ENCODE measurements around the gene TTC28.

The TTC28 gene

GRCh38 chr22:28351476-28351875, 328.2 kb downstream of the TTC28 start:
- no peak for DNase-seq (ENCODE audit: low read depth)

DNA sequence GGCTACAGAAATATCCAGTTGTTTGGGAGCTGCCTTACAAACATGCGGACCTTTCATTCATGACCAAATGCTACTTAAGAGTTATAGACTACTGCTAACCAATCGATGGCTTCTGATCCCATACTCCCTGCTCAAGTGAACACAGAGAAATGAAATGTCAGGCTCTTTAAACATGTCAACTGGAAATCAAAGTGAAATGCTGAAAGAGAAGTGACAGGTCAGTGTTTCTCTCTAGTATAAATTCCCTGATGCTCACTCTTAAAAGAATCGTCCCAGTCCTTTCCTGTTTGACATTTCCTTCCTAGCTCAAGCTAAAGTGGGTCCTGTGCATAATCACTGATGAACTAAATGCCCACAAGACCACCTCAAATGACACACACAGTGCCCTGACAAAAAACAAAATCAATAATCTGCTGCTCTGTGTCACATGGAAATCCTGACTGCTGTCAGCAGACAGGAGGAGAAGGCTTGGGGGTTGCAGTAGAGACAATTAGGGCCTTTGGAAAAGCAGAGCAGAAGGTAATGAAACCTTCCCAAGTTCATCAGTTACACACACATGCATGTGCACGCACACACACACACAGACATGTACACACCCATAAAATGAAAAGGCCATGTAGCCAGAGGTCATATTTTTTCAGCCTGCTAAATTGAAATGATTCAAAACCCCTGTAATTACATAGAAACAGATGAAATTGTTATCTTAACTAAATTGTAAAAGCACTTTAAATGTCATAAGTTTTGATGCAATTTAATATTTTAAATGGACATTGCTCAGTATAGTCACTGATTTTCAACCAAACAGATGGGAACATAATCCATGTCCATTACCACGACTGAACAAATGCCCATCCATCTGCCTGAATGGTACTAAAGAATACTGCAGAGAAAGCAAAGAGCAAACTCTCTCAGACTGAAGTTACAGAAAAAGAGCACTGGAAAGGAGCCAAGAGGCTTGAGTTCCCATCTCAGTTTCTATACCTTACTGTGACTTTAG, 330.7 kb downstream of the TTC28 start:
- DNase-seq (ENCODE audit: low read depth), result no peak

- DNase-seq (ENCODE audit: low read depth), result no peak
Observed at GRCh38 chr22:28346308-28346707, 333.3 kb downstream of the TTC28 start.

GRCh38 chr22:28344918-28345703, 334.5 kb downstream of the TTC28 start:
- no peak for DNase-seq (ENCODE audit: low read depth)

DNA sequence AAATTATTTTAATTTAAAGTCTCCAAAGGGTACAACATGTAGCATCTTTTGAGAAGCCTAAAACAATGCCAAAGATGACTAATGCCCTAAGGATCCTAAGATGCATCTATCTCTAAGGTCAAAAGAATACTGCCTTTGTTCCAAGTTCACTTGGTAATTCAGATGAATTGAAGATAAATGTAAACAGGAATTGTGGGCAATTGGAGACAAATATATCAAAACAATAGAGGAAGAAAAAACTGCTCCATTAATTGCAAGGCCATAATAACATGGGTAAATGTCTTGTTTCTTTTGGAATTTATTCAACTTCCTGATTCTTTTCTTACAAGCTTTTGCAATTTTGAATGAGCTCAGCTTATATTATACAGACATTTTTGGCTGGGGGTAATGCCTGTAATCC, 338.6 kb downstream of the TTC28 start:
- no peak for DNase-seq (ENCODE audit: low read depth)

DNA sequence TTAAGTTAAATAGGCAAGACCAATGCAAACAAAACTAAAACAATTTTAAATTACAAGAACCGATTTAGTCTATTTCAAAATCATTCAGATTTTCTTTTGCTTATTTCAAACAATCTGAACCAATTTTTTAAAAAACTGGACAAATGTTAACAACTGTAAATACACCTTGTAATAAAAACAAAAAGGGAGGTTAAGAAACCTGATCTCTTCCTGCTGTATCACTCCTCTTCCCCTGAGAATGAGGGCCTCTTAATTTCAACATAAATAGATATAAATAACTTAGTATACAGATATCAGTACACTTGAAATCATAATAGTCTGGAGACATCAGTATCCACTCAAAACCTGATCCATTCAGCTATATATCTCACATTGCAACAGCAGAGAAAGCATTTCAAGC, 346.6 kb downstream of the TTC28 start:
- DNase-seq (ENCODE audit: low read depth), result no peak

DNA sequence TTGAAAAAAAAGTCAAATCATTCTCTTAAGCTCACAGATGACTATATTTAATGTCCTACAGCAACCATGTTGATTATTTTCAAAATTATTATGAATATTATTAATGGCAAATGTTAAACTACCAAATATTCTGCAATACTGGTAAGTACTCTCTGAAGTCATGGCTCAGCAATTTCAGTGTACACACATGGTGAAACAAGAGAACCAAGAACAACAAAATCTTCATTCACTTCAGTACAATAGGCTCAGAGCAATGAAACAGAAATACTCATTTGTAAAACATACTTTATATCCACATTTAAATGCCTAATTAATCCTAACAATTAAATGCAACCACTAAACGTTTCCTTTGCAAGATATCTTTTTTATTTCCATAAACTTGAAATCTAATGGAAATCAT, 347.2 kb downstream of the TTC28 start:
- no peak for DNase-seq (ENCODE audit: low read depth)

- no peak for DNase-seq (ENCODE audit: low read depth)
Observed at GRCh38 chr22:28331695-28332094, 347.9 kb downstream of the TTC28 start.

DNA sequence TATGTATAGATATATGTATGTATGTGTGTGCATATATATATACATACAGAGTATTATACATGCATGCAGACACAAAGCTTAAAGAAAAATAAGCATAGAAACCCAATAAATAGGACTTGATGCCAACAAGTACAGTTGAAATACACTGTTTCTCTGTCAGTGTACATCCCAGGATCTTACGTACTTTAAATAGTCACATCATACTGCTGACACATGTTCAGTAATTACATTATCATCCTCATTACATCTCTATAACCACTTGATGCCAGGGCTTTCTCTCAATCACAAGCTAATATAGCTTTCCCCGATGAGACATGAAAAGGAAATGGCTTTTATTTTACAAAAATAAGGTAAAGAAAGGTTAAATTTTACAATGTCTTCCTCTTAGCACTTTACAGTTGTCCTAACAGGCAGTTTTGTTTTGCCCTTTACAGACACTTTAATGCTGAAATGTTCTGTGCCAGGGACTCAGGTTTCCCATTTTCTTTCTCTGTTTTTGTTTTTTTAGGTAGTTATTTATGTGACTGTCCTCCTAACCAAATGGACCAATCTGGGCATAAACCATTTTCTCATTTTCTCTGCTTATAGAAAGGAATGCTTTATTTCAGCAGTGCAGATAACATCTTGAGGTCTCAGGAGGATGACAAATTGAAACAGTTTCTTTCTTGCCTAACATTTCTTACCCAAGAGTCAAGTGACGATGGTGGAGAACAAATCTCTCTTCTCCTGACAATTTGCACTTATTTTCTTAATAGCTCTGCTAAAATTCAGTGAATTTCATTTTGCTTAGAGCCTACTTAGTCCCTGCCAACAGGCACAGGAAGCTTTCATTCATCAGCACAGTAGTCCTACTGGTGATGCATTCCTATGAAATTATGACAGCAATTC, 350.2 kb downstream of the TTC28 start:
- no peak for DNase-seq (ENCODE audit: low read depth)

DNA sequence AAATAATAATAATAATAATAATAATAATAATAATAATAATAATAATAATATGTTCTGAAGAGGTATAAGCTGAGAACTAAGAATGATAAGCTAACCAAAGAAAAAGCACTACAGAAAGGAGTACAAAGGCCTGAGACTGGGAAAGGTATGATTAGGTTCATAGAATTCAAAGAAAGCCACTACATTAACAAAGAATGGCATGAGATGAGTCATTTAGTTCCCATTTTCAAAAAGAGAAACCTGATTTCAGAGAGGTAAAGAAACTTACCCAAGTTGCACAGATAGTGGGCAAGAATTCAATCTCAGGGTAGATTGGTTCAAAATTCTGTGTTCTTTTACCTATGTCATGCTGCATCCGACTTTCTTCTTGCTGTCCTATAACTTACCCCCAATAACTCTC, 350.9 kb downstream of the TTC28 start:
- DNase-seq (ENCODE audit: low read depth), result no peak

GRCh38 chr22:28316014-28316413, 363.6 kb downstream of the TTC28 start:
- DNase-seq (ENCODE audit: low read depth), result no peak

- no peak for DNase-seq (ENCODE audit: low read depth)
Observed at GRCh38 chr22:28314959-28315358, 364.7 kb downstream of the TTC28 start.

- DNase-seq (ENCODE audit: low read depth), result no peak
Observed at GRCh38 chr22:28310299-28310698, 369.3 kb downstream of the TTC28 start.

DNA sequence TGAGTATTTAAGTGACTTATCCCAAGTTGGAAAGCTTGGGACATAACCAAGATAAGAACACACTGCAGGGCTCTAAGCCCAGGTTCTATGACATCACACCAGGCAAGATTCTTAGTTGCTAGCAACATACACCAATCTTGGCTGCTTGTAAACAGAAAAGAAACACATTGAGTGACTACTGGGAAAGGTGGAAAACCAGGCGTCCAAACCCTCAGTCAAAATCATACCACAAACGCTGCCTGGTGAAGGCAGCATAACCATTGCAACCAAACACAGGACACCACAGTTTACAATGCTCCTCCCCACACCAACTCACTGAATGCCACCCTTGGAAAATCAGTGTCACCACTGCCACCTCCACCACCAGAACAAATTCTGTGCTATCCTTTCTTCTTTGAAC, 379.9 kb downstream of the TTC28 start:
- DNase-seq (ENCODE audit: low read depth), result no peak

- DNase-seq (ENCODE audit: low read depth), result no peak
Observed at GRCh38 chr22:28299309-28299708, 380.3 kb downstream of the TTC28 start.

GRCh38 chr22:28297504-28297903, 382.1 kb downstream of the TTC28 start:
- no peak for DNase-seq (ENCODE audit: low read depth)

DNA sequence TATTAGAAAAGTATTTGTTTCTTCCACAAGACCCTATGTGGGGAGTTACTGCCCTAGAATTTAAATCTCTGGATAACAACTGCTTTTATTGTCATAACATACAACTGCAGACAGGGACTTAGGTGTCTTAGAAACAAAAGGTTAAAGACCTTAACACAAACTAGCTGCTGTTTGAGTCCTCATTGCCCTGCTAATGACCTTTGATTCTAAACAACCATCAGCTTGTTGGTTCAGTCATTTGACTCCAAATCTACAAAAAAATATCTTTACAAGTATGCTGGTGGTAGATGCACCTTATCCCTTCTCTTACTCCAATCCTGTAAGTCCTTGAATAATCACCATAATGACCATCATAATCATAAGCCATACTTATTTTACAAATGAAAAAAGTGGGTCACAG, 383.2 kb downstream of the TTC28 start:
- DNase-seq (ENCODE audit: low read depth), result no peak

GRCh38 chr22:28283068-28283654, 396.5 kb downstream of the TTC28 start:
- DNase-seq (ENCODE audit: low read depth), result no peak

DNA sequence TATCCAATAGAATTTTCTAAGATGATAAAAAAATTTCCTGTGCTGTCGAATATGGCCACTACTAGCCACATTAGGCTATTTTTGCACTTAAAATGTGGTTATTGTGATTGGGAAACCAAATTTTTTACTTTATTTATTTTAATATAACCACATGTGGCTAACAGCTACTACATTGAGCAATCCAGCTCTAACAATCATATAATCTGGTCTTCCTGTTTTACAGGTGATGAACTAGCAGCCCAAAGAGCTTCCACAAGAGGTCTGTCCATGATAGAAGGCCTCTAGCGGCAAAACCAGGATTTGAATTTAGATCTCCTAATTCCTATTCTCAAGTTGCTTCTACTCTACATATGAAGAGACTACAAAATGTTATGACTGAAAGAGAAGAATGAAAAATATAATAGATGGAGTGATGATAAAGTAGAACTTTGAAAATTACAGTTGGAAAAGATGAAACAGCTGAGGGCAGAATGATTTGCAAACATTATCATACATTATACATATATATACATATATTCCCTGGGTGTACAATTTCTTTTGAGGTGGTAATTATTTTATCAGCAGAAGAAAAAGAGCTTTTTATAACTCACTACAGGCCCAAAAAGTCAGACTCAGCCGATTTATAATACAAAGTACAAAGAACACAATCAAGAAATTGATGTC, 397.1 kb downstream of the TTC28 start:
- DNase-seq (ENCODE audit: low read depth), result no peak

- DNase-seq (ENCODE audit: low read depth), result no peak
Observed at GRCh38 chr22:28279888-28280287, 399.8 kb downstream of the TTC28 start.

GRCh38 chr22:28269277-28269676, 410.4 kb downstream of the TTC28 start:
- no peak for DNase-seq (ENCODE audit: low read depth)

Data from activated T-helper 1 cell treated with Interleukin-2 at 50 U/mL for 16 hours (primary cell).